IPS DF 6.9 (cell line): ENCODE measurements around the gene ARHGAP4.

Experiments used
- DNase-seq: peaks from one replicate; pipeline ENCODE4 v3.0.0-alpha.2; 2013; ENCODE audit warnings: low read depth, low spot score
- H3K27ac ChIP-seq: one replicate; pipeline ENCODE4 v1.5.1; 2013; ENCODE audit warnings: low read length, control low read depth
- H3K27me3 ChIP-seq: 2 replicates; pipeline ENCODE4 v1.6.1; 2013; ENCODE audit warnings: mild to moderate bottlenecking, low read length; ENCODE audit not compliant: control insufficient read depth, insufficient read depth
- H3K36me3 ChIP-seq: 2 replicates; pipeline ENCODE4 v1.6.1; 2013; ENCODE audit warnings: low read length; ENCODE audit not compliant: control insufficient read depth, insufficient read depth
- H3K4me1 ChIP-seq: 2 replicates; pipeline ENCODE4 v1.6.1; 2013; ENCODE audit warnings: low read length; ENCODE audit not compliant: control insufficient read depth, insufficient read depth
- H3K4me3 ChIP-seq: 2 replicates; pipeline ENCODE4 v1.5.1; 2013; ENCODE audit warnings: mild to moderate bottlenecking, low read length
- H3K9me3 ChIP-seq: 2 replicates; pipeline ENCODE4 v1.6.1; 2013; ENCODE audit warnings: low read length, inconsistent platforms; ENCODE audit not compliant: control insufficient read depth, insufficient read depth
- WGBS: extraction: QIAGEN DNeasy Blood & Tissue Kit; methylation state at CpG from one replicate; pipeline ENCODE4 v1.1.7; 2013; ENCODE audit warnings: mixed read lengths, missing lambda C conversion rate; ENCODE audit not compliant: insufficient read length, insufficient coverage; 5-methylcytosine and 5-hydroxymethylcytosine counted together

Gene ARHGAP4

DNA sequence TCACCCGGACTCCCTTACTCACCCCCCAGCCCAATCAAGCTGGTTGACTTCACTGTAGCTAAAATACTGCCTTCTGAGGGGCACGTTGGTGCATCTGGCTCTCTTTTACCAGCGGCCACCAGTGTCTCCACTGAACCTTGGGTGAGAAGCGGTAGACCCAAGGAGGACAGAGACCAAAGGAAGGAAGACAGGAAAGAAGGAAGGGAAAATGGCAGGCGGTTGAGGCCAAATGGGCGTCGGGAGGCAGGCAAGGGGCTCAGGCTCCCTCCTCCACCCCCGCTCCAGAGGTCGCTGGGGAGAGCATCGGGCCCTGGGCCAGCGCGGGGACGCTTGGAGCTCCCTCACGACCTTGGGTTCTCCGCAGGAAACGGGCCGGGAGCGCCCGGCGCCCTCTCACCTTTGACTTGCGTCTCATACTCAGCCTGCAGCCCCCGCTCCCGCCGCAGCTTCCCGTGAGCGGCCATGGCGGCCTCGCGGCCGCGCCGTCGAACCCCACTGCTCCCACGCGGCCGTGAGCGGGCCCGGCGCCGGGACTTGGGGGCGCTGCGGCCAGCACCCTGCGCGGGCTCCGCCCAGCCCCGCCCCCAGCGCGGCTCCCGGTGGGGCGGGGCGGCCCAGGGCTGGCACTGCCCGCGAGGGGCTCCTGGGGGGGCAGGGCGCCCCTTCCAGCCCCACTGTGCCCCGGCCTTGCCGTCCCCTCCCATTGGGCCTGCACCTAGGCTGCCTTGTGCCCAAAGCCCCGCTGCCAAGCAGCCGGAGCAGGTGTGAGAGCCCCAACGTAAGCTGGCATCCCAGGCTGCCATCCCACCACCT is at the start of gene ARHGAP4:
TSS of gene ARHGAP4 (minus strand) at position 526 of the 813 bp plus-strand sequence. CDS start at position 464, 62 bp downstream.
- H3K36me3 ChIP-seq, result peaks cover 6% of the 10 kb centered on the region
- 0 out of 2 replicates have a peak, but pooled peaks cover 1% of the 10 kb centered on the region for H3K4me1 ChIP-seq
- H3K4me3 ChIP-seq, result peak within 1 kb of the TSS; percentile 48; the same call in 1 of the 2 replicates
- DNase-seq, result no peak
- no peak within 1 kb of the TSS for H3K27ac ChIP-seq
- no peaks in the 10 kb centered on the region for H3K9me3 ChIP-seq
- no peaks in the 10 kb centered on the region for H3K27me3 ChIP-seq
- WGBS, result no CpG with 5 or more reads among the region's 59 CpGs

- Histone ChIP-seq H3K4me3 (no peak overlapping the region), H3K4me1 (no peaks in the 10 kb centered on the region), H3K27ac (no peak overlapping the region), H3K36me3 (no peaks in the 10 kb centered on the region), H3K9me3 (no peaks in the 10 kb centered on the region), H3K27me3 (no peaks in the 10 kb centered on the region)
- WGBS, result no CpG with 5 or more reads among the region's 3 CpGs
- no peak for DNase-seq
These were observed 48.7 kb upstream of the ARHGAP4 start for GRCh38 chrX:153974726-153975286.

DNA sequence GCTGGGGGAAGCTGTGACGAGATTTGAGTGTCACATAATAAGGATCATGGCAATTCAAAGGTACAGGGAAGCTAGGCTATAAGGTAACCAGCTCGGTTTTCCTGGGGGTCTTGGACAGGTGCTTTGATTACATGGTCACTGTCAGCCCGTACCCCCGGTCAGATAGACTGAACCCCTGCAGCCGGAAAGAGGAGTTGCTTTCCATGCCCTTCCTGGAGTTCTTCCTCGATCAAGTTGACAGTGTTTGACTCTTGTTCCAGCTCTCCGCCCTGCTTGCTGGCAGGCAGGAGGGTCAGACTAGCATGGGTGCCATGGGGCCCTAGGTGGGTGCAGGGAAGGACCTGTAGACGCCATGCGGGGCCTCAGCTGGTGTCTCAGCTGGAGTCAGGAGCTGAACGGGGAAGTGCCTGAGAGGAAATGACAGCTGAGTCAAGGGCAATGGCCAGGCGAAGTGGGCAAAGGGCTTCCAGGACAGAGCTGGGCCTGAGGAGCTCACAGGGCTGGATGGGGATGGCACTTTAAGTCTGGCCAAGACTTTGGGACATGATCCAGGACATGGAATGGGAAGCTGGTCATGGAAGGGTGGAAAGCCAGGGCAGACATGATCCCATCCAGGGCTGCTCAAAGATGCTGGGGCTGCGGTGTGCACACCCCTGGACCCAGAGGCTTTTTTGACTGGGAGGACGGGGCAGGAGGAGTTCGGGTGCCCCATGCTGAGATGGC is 48.1 kb upstream of the ARHGAP4 start:
- no peak overlapping the region for H3K27ac ChIP-seq
- no peak overlapping the region for H3K4me3 ChIP-seq
- H3K9me3 ChIP-seq, result no peaks in the 10 kb centered on the region
- no CpG with 5 or more reads among the region's 14 CpGs for WGBS
- no peaks in the 10 kb centered on the region for H3K4me1 ChIP-seq
- no peaks in the 10 kb centered on the region for H3K36me3 ChIP-seq
- no peak for DNase-seq
- no peaks in the 10 kb centered on the region for H3K27me3 ChIP-seq

DNA sequence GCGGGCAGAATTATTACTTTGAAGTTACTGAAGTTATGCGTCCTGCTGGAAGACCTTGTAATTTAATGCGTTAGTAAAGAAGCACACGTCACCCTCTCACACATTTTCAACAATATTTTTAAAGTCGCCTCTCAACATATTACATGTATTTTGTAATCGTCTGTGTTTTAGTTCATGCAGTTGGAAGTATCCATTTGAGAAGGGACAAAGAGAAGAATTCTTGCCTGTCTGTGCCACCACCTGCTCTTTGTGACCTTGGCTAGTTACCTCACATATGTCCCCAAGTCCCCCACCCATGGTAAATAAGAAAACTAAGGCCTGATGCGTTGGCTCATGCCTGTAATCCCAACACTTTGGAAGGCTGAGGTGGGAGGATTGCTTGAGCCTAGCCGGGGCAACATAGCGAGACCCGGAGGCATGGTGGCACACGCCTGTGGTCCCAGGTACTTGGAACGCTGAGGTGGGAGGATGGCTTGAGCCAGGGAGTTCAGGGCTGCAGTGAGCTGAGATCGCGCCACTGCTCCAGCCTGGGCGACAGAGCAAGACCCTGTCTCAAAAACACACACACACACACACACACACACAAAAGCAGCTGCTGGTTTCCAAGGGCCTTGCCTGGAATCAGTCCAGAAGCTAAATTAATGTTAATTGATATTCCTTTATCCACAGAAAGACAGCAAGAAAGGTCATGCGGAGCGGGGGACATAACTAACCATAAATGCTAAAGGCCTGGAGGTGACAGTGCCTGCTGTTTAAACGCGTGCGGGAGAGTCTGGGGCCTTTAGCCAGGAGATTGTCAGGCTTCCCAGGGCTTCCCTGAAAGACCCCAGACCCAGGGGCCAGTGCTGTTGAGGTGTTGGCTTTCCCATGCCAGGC is 47.3 kb upstream of the ARHGAP4 start:
- Histone ChIP-seq H3K4me1 (peaks cover 2% of the 10 kb centered on the region), H3K36me3 (no peaks in the 10 kb centered on the region), H3K4me3 (peak overlapping the region; percentile 100; the same call in 1 of the 2 replicates), H3K27me3 (no peaks in the 10 kb centered on the region), H3K9me3 (no peaks in the 10 kb centered on the region), H3K27ac (no peak overlapping the region)
- DNase-seq, result no peak
- no CpG with 5 or more reads among the region's 20 CpGs for WGBS

GRCh38 chrX:153972368-153973126 is 46.5 kb upstream of the ARHGAP4 start, which contains the start of gene TMEM187:
Gene TMEM187 (plus strand): TSS chrX:153972754. CDS start chrX:153982063, 9,309 bp downstream.
- Histone ChIP-seq H3K27me3 (no peaks in the 10 kb centered on the region), H3K4me3 (peak within 1 kb of the TSS; percentile 100), H3K27ac (no peak within 1 kb of the TSS), H3K4me1 (peaks cover 4% of the 10 kb centered on the region), H3K36me3 (no peaks in the 10 kb centered on the region), H3K9me3 (no peaks in the 10 kb centered on the region)
- no CpG with 5 or more reads among the region's 103 CpGs for WGBS
- DNase-seq, result no peak

GRCh38 chrX:153971450-153972367 is 45.6 kb upstream of the ARHGAP4 start, which contains the start of gene HCFC1:
Gene HCFC1 (minus strand): TSS chrX:153971818. CDS start chrX:153970840, 978 bp downstream.
- WGBS, result no CpG with 5 or more reads among the region's 96 CpGs
- H3K4me1 ChIP-seq, result peaks cover 6% of the 10 kb centered on the region

DNA sequence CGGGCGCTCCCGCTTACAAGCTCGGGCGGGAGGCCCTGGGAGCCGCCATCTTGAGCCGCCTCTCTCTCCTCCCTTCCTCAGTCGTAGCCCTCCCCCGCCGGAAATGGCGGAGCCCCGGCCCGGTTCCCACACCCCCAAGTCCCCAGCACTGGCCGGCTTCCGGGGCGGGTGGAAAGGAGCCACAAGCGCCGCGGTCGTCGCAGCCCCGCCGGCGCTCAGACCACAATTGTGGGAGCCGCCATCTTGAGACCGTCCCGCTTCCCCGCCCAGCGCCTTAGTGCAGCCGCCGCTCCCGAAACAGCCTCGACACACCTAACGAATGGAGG is 45.0 kb upstream of the ARHGAP4 start:
- no CpG with 5 or more reads among the region's 34 CpGs for WGBS
- Histone ChIP-seq H3K27ac (no peak overlapping the region), H3K4me1 (peaks cover 8% of the 10 kb centered on the region), H3K9me3 (no peaks in the 10 kb centered on the region), H3K27me3 (no peaks in the 10 kb centered on the region), H3K4me3 (peak overlapping the region; percentile 100), H3K36me3 (no peaks in the 10 kb centered on the region)
- DNase-seq, result no peak

More at GRCh38 chrX:153971450-153972367, 45.6 kb upstream of the ARHGAP4 start, which contains the start of gene HCFC1:
- Histone ChIP-seq H3K27ac (no peak within 1 kb of the TSS), H3K27me3 (no peaks in the 10 kb centered on the region), H3K9me3 (no peaks in the 10 kb centered on the region), H3K4me3 (peak within 1 kb of the TSS; percentile 100), H3K36me3 (no peaks in the 10 kb centered on the region)
- DNase-seq, result no peak

- Histone ChIP-seq H3K36me3 (no peaks in the 10 kb centered on the region), H3K9me3 (no peaks in the 10 kb centered on the region), H3K4me1 (peaks cover 8% of the 10 kb centered on the region), H3K27me3 (no peaks in the 10 kb centered on the region), H3K27ac (no peak overlapping the region), H3K4me3 (peak overlapping the region; percentile 100)
- DNase-seq, result no peak
- no CpG with 5 or more reads among the region's 49 CpGs for WGBS
These were observed 44.5 kb upstream of the ARHGAP4 start for GRCh38 chrX:153970357-153971123.
